WTC11 (cell line): Measurements from ENCODE around the gene ARAP3. TPM values are rescaled to one million over a fixed set of nuclear protein-coding genes. Genes with fewer than 3 reads are reported as not detected.

Experiments
- ATAC-seq: fragments of 200-7000 bp; cut with Tn5 transposase; 2 replicates; pipeline ENCODE4 v1.10.0; 2021; ENCODE audit warnings: mild to moderate bottlenecking, moderate library complexity
- CTCF ChIA-PET: fragments of 300-600 bp; sonication (Branson Sonifier 250); formaldehyde crosslinking; loops from one replicate; lab custom pipeline; 2021; ENCODE audit warnings: antibody characterized with exemption; lab: Charles Lee
- POLR2A ChIA-PET: fragments of 350-600 bp; sonication (Branson Sonifier 250); formaldehyde crosslinking; loops from one replicate; lab custom pipeline; 2021; ENCODE audit warnings: antibody characterized with exemption; lab: Charles Lee
- DNase-seq: peaks from one replicate; pipeline ENCODE4 v3.0.0; 2021; ENCODE audit warnings: low spot score
- H3K27ac Mint-ChIP-seq: 2 replicates; pipeline ENCODE4 v1.8.0; 2021; ENCODE audit warnings: mixed read lengths
- H3K27me3 Mint-ChIP-seq: 2 replicates; pipeline ENCODE4 v1.8.0; 2021; ENCODE audit warnings: low read depth, mild to moderate bottlenecking, moderate library complexity, mixed read lengths
- H3K36me3 Mint-ChIP-seq: 2 replicates; pipeline ENCODE4 v1.8.0; 2021; ENCODE audit warnings: mixed read lengths
- H3K4me1 Mint-ChIP-seq: 2 replicates; pipeline ENCODE4 v1.8.0; 2022; ENCODE audit warnings: mixed read lengths
- H3K4me3 Mint-ChIP-seq: 2 replicates; pipeline ENCODE4 v1.8.0; 2021; ENCODE audit warnings: mild to moderate bottlenecking, moderate library complexity, mixed read lengths
- H3K9me3 Mint-ChIP-seq: 2 replicates; pipeline ENCODE4 v1.8.0; 2021; ENCODE audit warnings: mixed read lengths
- ATF3 ChIP-seq: sonication (generic); formaldehyde crosslinking; conservative IDR thresholded peaks from 2 replicates; pipeline ENCODE4 v1.8.1; 2022; ENCODE audit warnings: mild to moderate bottlenecking, missing genetic modification reagents
- CBFB ChIP-seq: sonication (generic); formaldehyde crosslinking; IDR thresholded peaks from 2 replicates; pipeline ENCODE4 v1.8.1; 2022; ENCODE audit warnings: mild to moderate bottlenecking, low read depth, missing genetic modification reagents
- CDX4 ChIP-seq: fragments of 250-450 bp; sonication (Bioruptor Pico); IDR thresholded peaks from 2 replicates; pipeline ENCODE4 v1.9.0; 2021; ENCODE audit warnings: moderate library complexity, mild to moderate bottlenecking, inconsistent platforms, borderline replicate concordance
- ESRRA ChIP-seq: sonication (generic); formaldehyde crosslinking; IDR thresholded peaks from 2 replicates; pipeline ENCODE4 v1.8.1; 2022; ENCODE audit warnings: mild to moderate bottlenecking, missing genetic modification reagents, borderline replicate concordance
- GRHL2 ChIP-seq: fragments of 250-450 bp; sonication (Bioruptor Pico); IDR thresholded peaks from 2 replicates; pipeline ENCODE4 v1.8.0; 2022; ENCODE audit warnings: mild to moderate bottlenecking, moderate library complexity; ENCODE audit not compliant: insufficient replicate concordance, severe bottlenecking
- GTF2I ChIP-seq: fragments of 250-450 bp; sonication (Bioruptor Pico); conservative IDR thresholded peaks from 2 replicates; pipeline ENCODE4 v1.4.0; 2021; ENCODE audit warnings: mild to moderate bottlenecking
- HMGA2 ChIP-seq: fragments of 250-450 bp; sonication (Bioruptor Pico); IDR thresholded peaks from 2 replicates; pipeline ENCODE4 v1.4.0; 2021; ENCODE audit warnings: mild to moderate bottlenecking, moderate library complexity
- IRF2 ChIP-seq: sonication (generic); formaldehyde crosslinking; IDR thresholded peaks from 2 replicates; pipeline ENCODE4 v1.8.0; 2022; ENCODE audit warnings: low read depth, missing genetic modification reagents, borderline replicate concordance
- KAT7 ChIP-seq: sonication (generic); formaldehyde crosslinking; IDR thresholded peaks from 2 replicates; pipeline ENCODE4 v1.8.1; 2023; ENCODE audit warnings: missing genetic modification reagents, mild to moderate bottlenecking, borderline replicate concordance
- NFATC4 ChIP-seq: fragments of 250-450 bp; sonication (Bioruptor Pico); IDR thresholded peaks from 2 replicates; pipeline ENCODE4 v1.9.0; 2021; ENCODE audit warnings: mild to moderate bottlenecking
- NR1H2 ChIP-seq: sonication (generic); formaldehyde crosslinking; IDR thresholded peaks from 2 replicates; pipeline ENCODE4 v1.9.0; 2021; ENCODE audit warnings: mild to moderate bottlenecking, moderate library complexity, missing genetic modification reagents
- SP1 ChIP-seq: sonication (generic); formaldehyde crosslinking; conservative IDR thresholded peaks from 2 replicates; pipeline ENCODE4 v1.8.1; 2022; ENCODE audit warnings: missing genetic modification reagents
- TEAD4 ChIP-seq: sonication (generic); formaldehyde crosslinking; IDR thresholded peaks from 2 replicates; pipeline ENCODE4 v1.8.0; 2022; ENCODE audit warnings: mild to moderate bottlenecking, missing genetic modification reagents
- ZNF138 ChIP-seq: sonication (generic); formaldehyde crosslinking; conservative IDR thresholded peaks from 2 replicates; pipeline ENCODE4 v1.8.1; 2022; ENCODE audit warnings: mild to moderate bottlenecking, moderate library complexity, missing genetic modification reagents
- ZNF219 ChIP-seq: sonication (generic); formaldehyde crosslinking; IDR thresholded peaks from 2 replicates; pipeline ENCODE4 v1.8.0; 2023; ENCODE audit warnings: missing genetic modification reagents, mild to moderate bottlenecking, borderline replicate concordance
- ZNF263 ChIP-seq: sonication (generic); formaldehyde crosslinking; IDR thresholded peaks from 2 replicates; pipeline ENCODE4 v1.8.1; 2022; ENCODE audit warnings: low read depth, mild to moderate bottlenecking, moderate library complexity, missing genetic modification reagents
- total RNA-seq: library from RNA; stranded (reverse); gene quantifications from 3 replicates; pipeline ENCODE4 v1.2.3, GENCODE V29; 2021
- TF ChIP-seq, protein P1 (sequence below): sonication (generic); formaldehyde crosslinking; IDR thresholded peaks from 2 replicates; pipeline ENCODE4 v1.8.0; 2023; ENCODE audit warnings: missing genetic modification reagents, mild to moderate bottlenecking, borderline replicate concordance
- TF ChIP-seq, protein P2 (sequence below): sonication (generic); formaldehyde crosslinking; IDR thresholded peaks from 2 replicates; pipeline ENCODE4 v1.8.1; 2023; ENCODE audit warnings: mild to moderate bottlenecking, missing genetic modification reagents
- TF ChIP-seq, protein P3 (sequence below): sonication (generic); formaldehyde crosslinking; IDR thresholded peaks from 2 replicates; pipeline ENCODE4 v1.8.1; 2023; ENCODE audit warnings: mild to moderate bottlenecking, missing genetic modification reagents, borderline replicate concordance
- TF ChIP-seq, protein P4 (sequence below): sonication (generic); formaldehyde crosslinking; IDR thresholded peaks from 2 replicates; pipeline ENCODE4 v1.8.1; 2023; ENCODE audit warnings: mild to moderate bottlenecking, missing genetic modification reagents, moderate library complexity

Gene ARAP3
- total RNA-seq, 1 experiment from 2014 or later, result 60.4 TPM

GRCh38 chr5:141634720-141635119, 47.3 kb downstream of the ARAP3 start:
- Mint-ChIP-seq H3K27ac (no peak overlapping the region), H3K36me3 (peaks cover 9% of the 10 kb centered on the region), H3K9me3 (no peaks in the 10 kb centered on the region), H3K4me1 (peaks cover 22% of the 10 kb centered on the region), H3K27me3 (no peaks in the 10 kb centered on the region), H3K4me3 (peak overlapping the region; percentile 90; the same call in 1 of the 2 replicates)
- CTCF ChIA-PET, result interaction anchor here (1.2 to 3.9 kb wide), 2 partner anchors 9 to 15 kb away, joined by 3 to 106 read pairs; partner anchors contain the start of gene DIAPH1
- DNase-seq, result no peak
- TF ChIP-seq TEAD4 (CRISPR knock-in tag) (no peak), GTF2I (no peak), ESRRA (CRISPR knock-in tag) (no peak), ZNF138 (CRISPR knock-in tag) (no peak), NFATC4 (CRISPR knock-in tag) (no peak), ATF3 (no peak), CBFB (CRISPR knock-in tag) (no peak), CDX4 (CRISPR knock-in tag) (no peak)
- TF ChIP-seq, protein P1, sequence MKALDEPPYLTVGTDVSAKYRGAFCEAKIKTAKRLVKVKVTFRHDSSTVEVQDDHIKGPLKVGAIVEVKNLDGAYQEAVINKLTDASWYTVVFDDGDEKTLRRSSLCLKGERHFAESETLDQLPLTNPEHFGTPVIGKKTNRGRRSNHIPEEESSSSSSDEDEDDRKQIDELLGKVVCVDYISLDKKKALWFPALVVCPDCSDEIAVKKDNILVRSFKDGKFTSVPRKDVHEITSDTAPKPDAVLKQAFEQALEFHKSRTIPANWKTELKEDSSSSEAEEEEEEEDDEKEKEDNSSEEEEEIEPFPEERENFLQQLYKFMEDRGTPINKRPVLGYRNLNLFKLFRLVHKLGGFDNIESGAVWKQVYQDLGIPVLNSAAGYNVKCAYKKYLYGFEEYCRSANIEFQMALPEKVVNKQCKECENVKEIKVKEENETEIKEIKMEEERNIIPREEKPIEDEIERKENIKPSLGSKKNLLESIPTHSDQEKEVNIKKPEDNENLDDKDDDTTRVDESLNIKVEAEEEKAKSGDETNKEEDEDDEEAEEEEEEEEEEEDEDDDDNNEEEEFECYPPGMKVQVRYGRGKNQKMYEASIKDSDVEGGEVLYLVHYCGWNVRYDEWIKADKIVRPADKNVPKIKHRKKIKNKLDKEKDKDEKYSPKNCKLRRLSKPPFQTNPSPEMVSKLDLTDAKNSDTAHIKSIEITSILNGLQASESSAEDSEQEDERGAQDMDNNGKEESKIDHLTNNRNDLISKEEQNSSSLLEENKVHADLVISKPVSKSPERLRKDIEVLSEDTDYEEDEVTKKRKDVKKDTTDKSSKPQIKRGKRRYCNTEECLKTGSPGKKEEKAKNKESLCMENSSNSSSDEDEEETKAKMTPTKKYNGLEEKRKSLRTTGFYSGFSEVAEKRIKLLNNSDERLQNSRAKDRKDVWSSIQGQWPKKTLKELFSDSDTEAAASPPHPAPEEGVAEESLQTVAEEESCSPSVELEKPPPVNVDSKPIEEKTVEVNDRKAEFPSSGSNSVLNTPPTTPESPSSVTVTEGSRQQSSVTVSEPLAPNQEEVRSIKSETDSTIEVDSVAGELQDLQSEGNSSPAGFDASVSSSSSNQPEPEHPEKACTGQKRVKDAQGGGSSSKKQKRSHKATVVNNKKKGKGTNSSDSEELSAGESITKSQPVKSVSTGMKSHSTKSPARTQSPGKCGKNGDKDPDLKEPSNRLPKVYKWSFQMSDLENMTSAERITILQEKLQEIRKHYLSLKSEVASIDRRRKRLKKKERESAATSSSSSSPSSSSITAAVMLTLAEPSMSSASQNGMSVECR, result no peak
- TF ChIP-seq, protein P2, sequence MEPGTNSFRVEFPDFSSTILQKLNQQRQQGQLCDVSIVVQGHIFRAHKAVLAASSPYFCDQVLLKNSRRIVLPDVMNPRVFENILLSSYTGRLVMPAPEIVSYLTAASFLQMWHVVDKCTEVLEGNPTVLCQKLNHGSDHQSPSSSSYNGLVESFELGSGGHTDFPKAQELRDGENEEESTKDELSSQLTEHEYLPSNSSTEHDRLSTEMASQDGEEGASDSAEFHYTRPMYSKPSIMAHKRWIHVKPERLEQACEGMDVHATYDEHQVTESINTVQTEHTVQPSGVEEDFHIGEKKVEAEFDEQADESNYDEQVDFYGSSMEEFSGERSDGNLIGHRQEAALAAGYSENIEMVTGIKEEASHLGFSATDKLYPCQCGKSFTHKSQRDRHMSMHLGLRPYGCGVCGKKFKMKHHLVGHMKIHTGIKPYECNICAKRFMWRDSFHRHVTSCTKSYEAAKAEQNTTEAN, result no peak
- POLR2A ChIA-PET, result no interaction called here
- ATAC-seq, result no peak

- no peaks in the 10 kb centered on the region for H3K9me3 Mint-ChIP-seq
- ChIA-PET CTCF (interaction anchor here (0.8 to 6.1 kb wide), 4 partner anchors 8 to 76 kb away, joined by 3 to 43 read pairs (median 5); partner anchors contain the start of gene DIAPH1), POLR2A (no interaction called here)
- no peaks in the 10 kb centered on the region for H3K27me3 Mint-ChIP-seq
- H3K27ac Mint-ChIP-seq, result 0 out of 2 replicates have a peak overlapping the region, but pooled peaks have one; percentile 2
- no peak overlapping the region for H3K4me3 Mint-ChIP-seq
- H3K36me3 Mint-ChIP-seq, result peaks cover 15% of the 10 kb centered on the region
- no peak for DNase-seq
- TF ChIP-seq ZNF263 (no peak), GTF2I (no peak), SP1 (no peak), IRF2 (CRISPR knock-in tag) (no peak), KAT7 (no peak), NR1H2 (CRISPR knock-in tag) (no peak), HMGA2 (CRISPR knock-in tag) (no peak), TEAD4 (CRISPR knock-in tag) (no peak), ATF3 (no peak), ESRRA (CRISPR knock-in tag) (no peak), GRHL2 (CRISPR knock-in tag) (no peak), ZNF219 (CRISPR knock-in tag) (no peak)
- TF ChIP-seq, protein P3, sequence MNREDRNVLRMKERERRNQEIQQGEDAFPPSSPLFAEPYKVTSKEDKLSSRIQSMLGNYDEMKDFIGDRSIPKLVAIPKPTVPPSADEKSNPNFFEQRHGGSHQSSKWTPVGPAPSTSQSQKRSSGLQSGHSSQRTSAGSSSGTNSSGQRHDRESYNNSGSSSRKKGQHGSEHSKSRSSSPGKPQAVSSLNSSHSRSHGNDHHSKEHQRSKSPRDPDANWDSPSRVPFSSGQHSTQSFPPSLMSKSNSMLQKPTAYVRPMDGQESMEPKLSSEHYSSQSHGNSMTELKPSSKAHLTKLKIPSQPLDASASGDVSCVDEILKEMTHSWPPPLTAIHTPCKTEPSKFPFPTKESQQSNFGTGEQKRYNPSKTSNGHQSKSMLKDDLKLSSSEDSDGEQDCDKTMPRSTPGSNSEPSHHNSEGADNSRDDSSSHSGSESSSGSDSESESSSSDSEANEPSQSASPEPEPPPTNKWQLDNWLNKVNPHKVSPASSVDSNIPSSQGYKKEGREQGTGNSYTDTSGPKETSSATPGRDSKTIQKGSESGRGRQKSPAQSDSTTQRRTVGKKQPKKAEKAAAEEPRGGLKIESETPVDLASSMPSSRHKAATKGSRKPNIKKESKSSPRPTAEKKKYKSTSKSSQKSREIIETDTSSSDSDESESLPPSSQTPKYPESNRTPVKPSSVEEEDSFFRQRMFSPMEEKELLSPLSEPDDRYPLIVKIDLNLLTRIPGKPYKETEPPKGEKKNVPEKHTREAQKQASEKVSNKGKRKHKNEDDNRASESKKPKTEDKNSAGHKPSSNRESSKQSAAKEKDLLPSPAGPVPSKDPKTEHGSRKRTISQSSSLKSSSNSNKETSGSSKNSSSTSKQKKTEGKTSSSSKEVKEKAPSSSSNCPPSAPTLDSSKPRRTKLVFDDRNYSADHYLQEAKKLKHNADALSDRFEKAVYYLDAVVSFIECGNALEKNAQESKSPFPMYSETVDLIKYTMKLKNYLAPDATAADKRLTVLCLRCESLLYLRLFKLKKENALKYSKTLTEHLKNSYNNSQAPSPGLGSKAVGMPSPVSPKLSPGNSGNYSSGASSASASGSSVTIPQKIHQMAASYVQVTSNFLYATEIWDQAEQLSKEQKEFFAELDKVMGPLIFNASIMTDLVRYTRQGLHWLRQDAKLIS (CRISPR knock-in tag), result no peak
- TF ChIP-seq, protein P4, sequence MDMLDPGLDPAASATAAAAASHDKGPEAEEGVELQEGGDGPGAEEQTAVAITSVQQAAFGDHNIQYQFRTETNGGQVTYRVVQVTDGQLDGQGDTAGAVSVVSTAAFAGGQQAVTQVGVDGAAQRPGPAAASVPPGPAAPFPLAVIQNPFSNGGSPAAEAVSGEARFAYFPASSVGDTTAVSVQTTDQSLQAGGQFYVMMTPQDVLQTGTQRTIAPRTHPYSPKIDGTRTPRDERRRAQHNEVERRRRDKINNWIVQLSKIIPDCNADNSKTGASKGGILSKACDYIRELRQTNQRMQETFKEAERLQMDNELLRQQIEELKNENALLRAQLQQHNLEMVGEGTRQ (CRISPR knock-in tag), result no peak
- TF ChIP-seq, all 79 proteins: peak for 0
- no peak for ATAC-seq
- peaks cover 22% of the 10 kb centered on the region for H3K4me1 Mint-ChIP-seq
These were observed 48.0 kb downstream of the ARAP3 start for GRCh38 chr5:141633871-141634561.
